HG02943 (cell line): ENCODE data around the gene YEATS4.

Source experiments
- ATAC-seq: cut with Tn5 transposase; IDR thresholded peaks from one replicate; pipeline ENCODE4 v1.9.1; 2021; ENCODE audit warnings: mild to moderate bottlenecking, low read depth, moderate library complexity; ENCODE audit not compliant: unreplicated experiment

Gene YEATS4

DNA sequence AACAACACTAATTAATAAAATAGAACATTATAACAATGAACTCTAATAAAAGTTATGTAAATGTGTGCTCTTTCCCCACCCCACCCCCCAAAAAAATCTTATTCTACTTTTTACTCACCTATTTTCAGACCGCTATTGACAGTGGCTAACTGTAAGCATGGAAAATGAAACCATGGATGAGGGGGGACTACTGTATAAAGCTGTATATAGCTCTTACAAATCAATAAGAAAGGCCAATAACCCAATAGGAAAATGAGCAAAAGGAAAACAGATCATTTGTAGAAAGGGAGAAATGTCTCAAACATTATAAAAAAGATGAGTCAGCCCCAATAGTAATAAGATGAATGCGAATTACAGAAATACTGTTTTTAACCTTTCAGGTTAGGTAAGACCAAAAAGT, 27.4 kb downstream of the YEATS4 start:
- ATAC-seq = no peak

DNA sequence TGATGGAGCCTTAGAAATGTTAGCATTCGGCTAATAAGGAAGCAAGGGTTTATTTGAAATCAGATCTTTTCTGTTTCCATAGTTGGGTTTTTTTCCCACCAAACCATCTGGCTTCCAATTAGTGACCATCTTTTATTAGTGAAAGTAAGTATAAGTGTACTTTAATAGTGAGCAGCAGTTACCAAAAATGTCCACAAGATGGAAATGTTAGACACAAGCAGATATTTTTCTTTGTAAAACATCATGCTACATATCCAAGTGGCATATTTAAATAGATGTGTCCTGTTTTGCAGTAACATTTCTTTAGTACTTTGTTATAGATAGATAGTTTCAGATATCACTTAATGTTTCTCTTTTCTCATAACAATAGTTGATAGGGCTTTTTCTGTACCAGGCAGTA, 28.8 kb downstream of the YEATS4 start:
- ATAC-seq = no peak

DNA sequence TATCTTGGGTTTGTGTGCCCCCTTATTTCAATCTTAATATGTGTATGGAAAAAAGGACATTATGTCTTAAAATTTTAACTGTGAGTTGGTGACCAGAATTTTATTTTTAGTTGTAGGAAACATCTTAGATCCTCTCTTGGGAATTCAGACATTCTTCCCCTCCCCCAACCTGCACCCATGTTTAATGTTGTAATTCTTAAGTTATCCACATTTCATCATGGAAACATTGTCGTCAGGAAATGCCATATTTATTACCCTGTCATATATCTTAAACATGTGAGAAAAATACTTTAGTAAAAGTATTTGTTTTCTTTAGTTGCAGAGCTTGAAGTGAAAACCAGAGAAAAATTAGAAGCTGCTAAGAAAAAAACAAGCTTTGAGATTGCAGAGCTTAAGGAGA, 30.3 kb downstream of the YEATS4 start:
- no peak for ATAC-seq

DNA sequence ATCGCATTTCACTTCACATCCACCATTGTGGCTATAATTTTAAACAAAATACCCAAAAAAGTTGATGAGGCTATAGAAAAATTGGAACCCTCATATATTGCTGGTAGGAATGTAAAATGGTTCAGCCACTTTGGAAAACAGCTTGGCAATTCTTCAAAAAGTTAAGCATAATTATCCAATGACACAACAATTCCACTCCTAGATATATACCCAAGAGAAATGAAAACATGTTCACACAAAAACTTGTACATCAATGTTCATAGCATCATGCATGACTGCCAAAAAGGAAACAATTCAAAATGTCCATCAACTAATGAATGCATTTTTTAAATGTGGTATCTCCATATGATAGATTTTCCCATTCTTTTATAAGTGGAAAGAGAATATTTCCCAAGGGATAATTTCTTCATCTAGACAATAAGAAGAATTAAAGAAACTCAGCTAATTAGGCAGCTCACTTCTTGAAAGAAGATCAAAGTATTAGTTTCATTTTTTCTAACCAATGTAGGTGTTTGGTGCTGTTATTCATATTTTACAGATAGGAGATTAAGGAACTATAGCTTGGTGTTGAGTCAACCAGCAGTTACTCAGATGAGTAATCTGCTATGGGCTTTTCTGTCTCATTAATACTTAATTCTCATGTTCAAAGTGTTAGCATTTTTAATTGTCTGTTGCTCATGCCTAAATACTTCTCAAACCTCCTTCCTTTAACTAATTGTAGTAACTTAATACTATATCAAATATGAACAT, 32.8 kb downstream of the YEATS4 start:
- ATAC-seq = no peak

DNA sequence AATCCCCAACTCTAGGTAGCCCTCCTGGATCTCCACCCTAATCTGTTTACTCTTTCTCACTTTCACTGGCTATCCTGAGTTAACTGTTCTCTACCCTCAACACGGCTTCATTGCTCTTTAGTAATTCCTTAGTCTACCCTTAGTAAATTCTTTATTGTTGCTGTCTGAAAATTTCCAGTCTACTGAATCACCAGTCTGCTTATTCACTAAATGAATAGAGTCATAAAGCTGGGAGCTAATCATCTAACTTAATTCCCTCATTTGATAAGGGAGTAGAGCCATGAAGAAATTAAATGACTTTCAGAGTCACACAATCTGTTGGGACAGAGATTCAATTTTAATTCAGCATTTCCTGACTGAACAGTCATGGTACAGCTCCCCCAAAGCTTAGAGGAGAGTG, 36.5 kb downstream of the YEATS4 start:
- no peak for ATAC-seq

DNA sequence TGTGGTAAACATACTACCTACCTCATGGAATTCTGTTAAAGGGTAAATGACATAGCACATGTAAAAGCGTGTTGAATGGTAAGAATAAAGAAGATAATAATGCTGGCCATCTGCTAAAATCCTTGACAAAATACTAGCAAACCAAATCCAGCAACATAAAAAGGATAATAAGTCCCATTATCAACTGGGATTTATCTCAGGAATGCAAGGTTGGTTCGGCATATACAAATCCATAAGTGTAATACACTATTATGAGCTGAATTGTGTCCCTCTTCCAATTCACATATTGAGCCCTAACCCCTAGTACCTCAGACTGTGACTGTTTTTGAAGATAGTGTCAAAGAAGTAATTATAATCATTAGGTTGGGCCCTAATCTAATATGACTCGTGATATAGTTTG, 37.4 kb downstream of the YEATS4 start:
- ATAC-seq = no peak

DNA sequence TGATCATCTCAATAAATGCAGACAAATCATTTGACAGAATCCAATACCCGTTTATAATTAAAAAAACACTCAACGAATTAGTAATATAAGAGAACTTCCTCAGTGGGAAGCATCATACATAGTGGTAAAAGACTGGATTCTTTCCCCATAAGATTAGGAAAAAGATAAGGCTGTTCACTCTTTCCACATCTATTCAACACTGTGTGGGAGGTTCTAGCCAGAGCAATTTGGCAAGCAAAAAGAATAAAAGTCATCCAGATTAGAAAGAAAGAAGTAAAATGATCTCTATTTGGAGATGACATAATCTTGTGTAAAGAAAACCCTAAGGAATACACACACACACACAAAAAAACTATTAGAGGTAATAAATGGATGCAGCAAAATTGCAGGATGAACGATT, 38.4 kb downstream of the YEATS4 start:
- no peak for ATAC-seq

DNA sequence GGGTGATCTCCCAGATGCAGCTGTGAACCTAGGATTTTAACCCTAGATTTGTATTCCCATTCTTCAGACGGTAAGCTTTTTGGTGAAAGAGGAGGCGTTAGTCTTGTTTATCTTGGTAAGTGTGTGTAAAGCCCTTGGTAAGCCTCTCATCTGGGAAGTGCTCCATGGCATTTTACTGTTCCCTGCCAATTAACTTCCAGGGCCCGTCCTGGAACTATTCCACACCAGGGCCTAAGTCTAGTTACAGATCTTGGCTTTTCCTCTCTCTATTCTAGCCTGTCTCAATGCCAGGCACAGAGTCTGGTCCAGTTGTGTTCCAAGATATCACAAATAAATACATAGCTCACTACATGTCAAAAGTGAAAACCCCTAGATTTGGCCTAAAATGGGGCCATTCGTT, 42.4 kb downstream of the YEATS4 start:
- ATAC-seq = no peak

DNA sequence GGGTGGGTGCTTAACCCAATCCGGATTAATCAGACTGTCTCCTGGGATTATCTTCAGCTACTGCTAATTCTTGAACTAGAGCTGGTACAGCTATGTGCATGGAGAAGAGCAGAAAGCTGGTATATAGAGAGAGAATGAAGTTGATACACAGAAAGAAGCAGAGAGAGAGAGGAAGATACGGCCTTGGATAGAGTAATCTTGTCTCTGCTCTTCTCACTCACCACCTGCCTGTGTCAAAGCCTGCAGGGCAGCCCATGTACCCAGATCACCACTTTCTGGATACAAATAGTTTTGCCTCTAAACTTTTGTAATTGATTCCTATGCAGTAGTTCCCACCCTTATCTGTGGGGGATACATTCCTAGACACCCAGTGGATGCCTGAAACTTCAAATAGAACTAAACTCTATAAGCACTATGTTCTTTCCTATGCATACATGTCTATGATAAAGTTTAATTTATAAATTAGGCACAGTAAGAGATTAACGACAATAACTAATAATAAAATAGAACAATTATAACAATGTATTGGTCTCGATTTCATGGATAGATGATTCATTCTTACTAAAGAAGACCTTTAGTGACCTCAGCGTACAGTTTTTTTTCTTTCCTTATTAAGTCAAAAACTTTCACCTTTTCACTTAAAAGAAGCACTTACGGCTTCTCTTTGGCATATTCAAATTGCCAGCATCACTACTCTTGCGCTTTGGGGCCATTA, 45.5 kb downstream of the YEATS4 start:
- no peak for ATAC-seq

DNA sequence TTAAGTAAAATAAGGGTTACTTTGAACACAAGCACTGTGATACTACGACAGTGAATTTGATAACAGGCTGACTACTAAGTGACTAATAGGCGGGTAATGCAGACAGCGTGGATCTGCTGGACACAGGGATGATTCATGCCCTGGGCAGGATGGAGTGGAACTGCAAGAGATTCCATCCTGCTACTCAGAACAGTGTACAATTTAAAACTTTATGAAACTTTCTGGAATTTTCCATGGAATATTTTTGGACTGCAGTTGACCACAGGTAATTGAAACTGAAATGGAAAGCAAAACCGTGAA, 46.0 kb downstream of the YEATS4 start:
- ATAC-seq = no peak

DNA sequence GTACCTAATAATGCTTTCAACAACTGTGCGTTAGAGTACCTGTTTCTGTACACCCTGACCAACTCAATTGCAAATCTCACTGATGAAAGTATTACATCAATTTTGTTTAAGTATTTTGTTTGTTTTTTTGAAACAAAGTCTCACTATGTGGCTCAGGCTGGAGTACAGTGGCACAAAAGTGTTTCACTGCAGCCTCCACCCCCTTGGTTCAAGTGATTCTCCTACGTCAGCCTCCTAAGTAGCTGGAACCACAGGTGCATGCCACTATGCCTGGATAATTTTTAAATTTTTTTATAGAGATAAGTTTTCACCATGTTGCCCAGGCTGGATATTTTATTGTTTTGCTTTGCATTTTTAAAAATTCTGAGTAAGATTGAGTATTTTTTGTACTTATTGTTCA, 46.7 kb downstream of the YEATS4 start:
- no peak for ATAC-seq

DNA sequence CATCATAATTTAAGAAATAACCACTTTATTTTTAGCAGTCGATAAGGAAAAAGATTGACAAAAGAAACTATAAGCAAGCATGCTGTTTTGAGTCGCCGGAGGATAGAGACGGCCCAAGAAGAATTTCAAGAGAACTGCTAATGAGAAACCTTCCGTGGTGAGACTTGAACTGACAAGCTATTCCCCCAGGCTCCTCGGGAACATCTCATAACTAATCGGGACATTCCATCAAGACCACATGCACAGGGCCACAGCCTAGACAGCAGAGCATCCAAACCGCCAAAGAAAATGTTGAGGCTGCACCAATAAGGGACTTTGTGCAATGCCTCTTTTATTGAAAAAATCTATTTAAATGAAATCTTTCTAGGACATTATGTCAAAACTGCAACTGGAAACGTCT, 51.0 kb downstream of the YEATS4 start:
- ATAC-seq = no peak

DNA sequence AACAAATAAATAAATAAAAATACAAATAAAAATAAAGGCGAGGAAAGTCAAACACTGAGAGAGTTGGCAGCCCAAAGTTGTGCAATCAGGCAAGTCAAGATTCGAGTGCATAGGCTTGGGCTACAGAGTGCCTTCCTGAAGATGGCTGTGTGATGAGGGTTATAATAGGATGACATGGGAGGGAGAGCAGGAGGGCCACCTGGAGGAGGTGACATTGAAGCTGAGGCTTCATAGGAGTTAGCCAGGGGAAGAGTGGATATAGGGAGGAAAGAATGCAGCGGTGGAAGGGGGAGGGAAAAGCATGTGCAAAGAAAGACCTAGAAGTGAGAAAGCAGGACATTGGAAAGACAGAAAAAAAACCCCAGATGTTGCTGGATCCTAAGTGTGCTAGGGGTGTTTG, 53.1 kb downstream of the YEATS4 start:
- ATAC-seq = no peak

DNA sequence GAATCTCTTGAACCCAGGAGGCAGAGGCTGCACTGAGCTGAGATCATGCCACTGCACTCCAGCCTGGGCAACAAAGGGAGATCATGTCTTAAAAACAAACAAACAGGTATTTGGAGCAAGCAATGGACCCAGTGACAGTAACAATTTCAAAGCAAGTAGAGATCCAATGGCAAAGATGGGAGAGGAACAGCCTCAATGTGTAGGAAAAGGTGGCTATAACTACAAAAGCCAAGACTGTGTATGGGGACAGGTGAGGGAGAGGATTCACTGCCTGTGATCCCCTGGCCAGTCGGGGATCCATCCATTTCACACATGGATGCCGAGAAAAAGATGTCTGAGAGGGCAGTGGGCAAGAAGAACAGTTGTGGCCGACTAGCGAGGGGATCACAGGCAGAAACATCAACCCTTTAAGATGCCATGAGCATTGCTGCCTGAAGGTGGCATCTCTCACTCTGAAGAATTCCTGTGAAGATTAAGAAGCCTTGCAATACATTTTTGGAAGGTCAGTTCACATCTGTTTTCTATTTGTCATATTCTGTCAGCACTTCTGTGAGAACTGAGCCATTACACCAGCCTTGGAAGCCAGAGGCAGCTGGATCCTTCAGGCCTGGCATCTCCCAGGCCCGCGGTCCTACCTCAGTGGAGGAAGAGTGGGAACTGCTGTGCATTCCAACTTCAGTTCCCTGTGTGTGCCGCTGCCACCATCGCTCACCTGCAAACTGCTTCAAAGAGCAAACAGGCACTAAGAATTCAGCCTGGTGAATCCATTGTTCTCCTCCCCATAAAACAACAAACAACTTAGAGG, 56.1 kb downstream of the YEATS4 start:
- ATAC-seq = no peak

DNA sequence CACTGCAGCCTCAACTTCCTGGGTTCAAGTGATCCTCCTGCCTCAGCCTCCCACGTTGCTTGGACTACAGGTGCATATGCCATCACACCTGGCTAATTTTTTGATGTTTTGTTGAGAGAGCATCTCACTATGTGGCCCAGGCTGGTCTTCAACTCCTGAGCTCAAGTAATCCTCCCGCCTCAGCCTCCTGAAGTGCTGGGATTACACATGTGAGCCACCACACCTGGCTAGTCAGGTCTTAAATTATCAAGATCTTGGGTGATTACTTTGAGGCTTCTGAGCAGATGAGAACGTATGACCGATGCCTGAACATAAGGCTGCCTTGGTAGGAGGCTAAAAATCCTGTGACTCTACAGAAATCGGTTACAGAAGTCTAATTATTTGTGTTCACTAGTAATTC, 57.7 kb downstream of the YEATS4 start:
- no peak for ATAC-seq

DNA sequence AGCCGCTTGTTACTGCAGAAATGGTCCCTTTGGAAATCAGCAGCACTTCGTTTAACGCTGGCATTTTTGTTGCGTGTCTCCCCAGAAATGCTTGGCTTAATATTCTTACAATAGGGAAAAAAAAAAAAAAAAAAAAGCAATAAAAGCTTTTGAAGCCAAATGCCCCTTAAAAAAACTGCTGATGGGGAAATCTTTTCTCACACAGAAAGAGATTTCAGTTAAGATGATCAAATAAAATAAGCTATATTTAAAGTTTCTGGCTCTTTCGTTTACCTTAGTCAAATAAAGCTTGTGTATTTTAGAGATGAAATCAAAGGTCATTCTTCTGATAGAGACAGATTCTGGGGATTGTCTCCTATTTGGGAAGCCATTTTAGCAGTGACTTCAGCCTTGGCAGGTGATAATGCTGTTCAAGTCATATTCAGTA, 58.2 kb downstream of the YEATS4 start:
- ATAC-seq = no peak

DNA sequence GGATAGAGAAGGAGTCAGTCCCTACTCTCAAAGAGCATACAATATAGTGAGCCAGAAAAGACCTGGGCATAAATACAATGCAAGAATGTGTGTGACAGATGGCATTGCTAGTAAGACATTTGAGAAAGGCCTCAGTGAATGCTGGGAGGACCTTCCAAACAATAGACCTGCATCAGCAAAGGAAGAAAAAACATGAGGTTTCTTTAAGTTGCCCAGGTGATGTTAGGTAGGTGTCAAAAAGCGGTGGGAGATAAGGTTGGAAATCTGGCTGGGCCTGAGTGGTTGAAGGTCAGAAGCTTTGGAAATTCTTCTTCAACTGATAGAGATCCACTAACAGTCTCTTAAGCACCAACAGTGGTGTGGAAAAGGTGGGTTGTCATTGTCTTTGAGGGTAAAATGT, 60.2 kb downstream of the YEATS4 start:
- no peak for ATAC-seq

DNA sequence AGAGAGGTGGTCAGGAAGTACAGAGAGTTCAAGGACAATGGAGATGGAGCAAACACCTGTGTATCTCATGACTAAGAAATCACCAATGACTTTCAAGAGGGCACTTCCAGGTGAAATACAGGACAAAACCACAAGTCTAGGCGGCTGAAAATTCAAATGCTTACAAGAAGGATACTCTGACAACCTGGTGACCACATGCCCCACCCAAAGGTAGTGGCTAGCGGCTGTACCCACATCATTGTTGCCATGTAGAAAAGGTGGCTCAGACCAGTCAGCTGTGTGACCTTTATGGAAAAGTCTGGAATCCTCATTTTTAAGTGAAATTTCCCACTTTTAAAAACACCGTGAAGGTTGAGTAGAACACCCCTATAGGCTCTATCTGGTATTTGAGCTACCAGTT, 62.0 kb downstream of the YEATS4 start:
- ATAC-seq = no peak

DNA sequence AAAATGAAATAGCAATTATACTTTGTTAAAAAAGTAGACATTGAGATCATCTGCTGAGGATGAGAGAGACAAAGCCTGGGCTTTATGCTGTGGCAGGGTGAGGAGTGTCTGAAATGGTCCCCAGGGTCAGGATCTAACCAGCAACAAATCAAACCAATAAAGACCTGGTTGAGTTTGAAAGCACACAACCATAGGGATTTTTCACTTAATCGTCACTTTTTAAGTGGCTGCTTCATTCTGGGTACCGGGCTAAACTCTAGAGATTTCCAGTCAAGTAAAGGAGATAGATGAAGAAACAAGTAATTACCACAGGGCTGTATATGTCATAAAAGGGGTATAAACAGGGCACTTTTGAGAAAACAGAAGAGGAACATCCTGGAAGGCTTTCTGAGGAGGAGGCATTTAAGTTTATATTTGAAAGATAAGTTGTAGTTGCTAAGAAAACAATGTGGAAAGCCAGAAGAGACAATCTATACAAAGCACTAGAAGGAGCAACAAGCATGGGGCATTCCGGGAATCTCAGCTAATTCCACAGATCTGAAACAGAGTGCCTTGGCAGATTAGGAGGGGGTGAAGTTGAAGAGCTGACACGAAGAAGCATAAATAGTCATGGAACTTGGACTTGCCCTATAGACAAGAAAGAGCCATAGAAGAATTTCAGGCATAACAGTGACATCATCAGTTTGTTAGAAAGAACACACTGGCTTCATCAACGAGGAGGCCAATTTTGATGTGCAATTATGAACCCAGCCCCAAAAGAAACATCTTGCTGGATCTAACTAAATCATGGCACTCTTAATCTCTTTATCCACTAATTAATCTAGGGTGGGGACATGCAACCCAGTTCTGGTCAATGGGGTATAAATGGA, 63.7 kb downstream of the YEATS4 start:
- no peak for ATAC-seq

DNA sequence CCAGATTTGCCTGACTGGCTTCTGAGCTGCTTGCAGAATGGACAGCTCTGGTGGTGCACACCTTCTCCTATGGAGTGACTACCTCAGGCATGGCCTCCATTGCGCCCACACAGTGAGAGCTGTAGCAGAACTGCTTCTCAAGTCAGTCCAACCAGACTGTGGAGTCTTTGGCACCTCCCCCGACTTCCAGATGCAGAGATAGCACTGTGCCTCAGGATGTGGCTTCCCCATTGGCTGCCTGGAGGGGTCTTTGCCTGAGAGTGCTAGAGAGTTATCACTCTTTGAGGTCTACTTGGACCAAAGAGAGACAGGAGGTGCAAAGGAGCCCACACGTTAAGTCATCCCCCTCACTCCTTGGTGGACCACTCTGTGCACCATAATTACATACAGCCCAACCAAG, 65.9 kb downstream of the YEATS4 start:
- ATAC-seq = no peak
